HEK293T (cell line): ENCODE measurements around the gene CPEB4.

ENCODE experiments used
- CTCF ChIA-PET: fragments of 350-600 bp; formaldehyde crosslinking; extraction: SDS; loops from one replicate; lab custom pipeline; 2021; ENCODE audit warnings: antibody characterized with exemption, inconsistent platforms; lab: Yijun Ruan, JAX
- POLR2A ChIA-PET: fragments of 350-600 bp; formaldehyde crosslinking; extraction: SDS; loops from one replicate; lab custom pipeline; 2020; ENCODE audit warnings: antibody characterized with exemption, inconsistent platforms; lab: Yijun Ruan, JAX
- DNase-seq: peaks from one replicate; pipeline ENCODE4 v3.0.0; 2012; ENCODE audit warnings: mixed read lengths; ENCODE audit errors: extremely low spot score
- ARNT ChIP-seq: fragments of 450-650 bp; IDR thresholded peaks from 2 replicates; pipeline ENCODE4 v1.6.1; 2017; ENCODE audit warnings: mild to moderate bottlenecking
- BHLHE40 ChIP-seq: fragments of 450-650 bp; IDR thresholded peaks from 2 replicates; pipeline ENCODE4 v1.6.1; 2016; ENCODE audit warnings: mild to moderate bottlenecking, moderate library complexity, borderline replicate concordance
- CTBP1 ChIP-seq: fragments of 450-650 bp; IDR thresholded peaks from 2 replicates; pipeline ENCODE4 v1.6.1; 2016; ENCODE audit warnings: borderline replicate concordance
- ELF4 ChIP-seq: fragments of 450-650 bp; IDR thresholded peaks from 2 replicates; pipeline ENCODE4 v1.6.1; 2017; ENCODE audit warnings: antibody characterized with exemption
- FOXA1 ChIP-seq: fragments of 450-650 bp; IDR thresholded peaks from 2 replicates; pipeline ENCODE4 v1.6.1; 2016; ENCODE audit warnings: mild to moderate bottlenecking
- FOXK2 ChIP-seq: fragments of 450-650 bp; IDR thresholded peaks from 2 replicates; pipeline ENCODE4 v1.6.1; 2016; ENCODE audit warnings: mild to moderate bottlenecking
- FOXM1 ChIP-seq: fragments of 450-650 bp; IDR thresholded peaks from 2 replicates; pipeline ENCODE4 v1.6.1; 2017; ENCODE audit warnings: mild to moderate bottlenecking, borderline replicate concordance
- HDGF ChIP-seq: fragments of 450-650 bp; IDR thresholded peaks from 2 replicates; pipeline ENCODE4 v1.6.1; 2017; ENCODE audit warnings: antibody characterized with exemption, borderline replicate concordance
- L3MBTL2 ChIP-seq: fragments of 450-650 bp; conservative IDR thresholded peaks from 2 replicates; pipeline ENCODE4 v1.6.1; 2016; ENCODE audit warnings: mild to moderate bottlenecking
- LEF1 ChIP-seq: fragments of 450-650 bp; IDR thresholded peaks from 2 replicates; pipeline ENCODE4 v1.6.1; 2017; ENCODE audit warnings: mild to moderate bottlenecking, borderline replicate concordance
- NFRKB ChIP-seq: fragments of 450-650 bp; IDR thresholded peaks from 2 replicates; pipeline ENCODE4 v1.6.1; 2016; ENCODE audit warnings: mild to moderate bottlenecking, moderate library complexity
- PKNOX1 ChIP-seq: fragments of 450-650 bp; IDR thresholded peaks from 2 replicates; pipeline ENCODE4 v1.6.1; 2016
- SP1 ChIP-seq: fragments of 450-650 bp; IDR thresholded peaks from 2 replicates; pipeline ENCODE4 v1.6.1; 2017
- SUZ12 ChIP-seq: fragments of 450-650 bp; IDR thresholded peaks from 2 replicates; pipeline ENCODE4 v1.6.1; 2016; ENCODE audit warnings: mild to moderate bottlenecking
- TARDBP ChIP-seq: fragments of 450-650 bp; IDR thresholded peaks from 2 replicates; pipeline ENCODE4 v1.6.1; 2016
- ZNF384 ChIP-seq: fragments of 450-650 bp; IDR thresholded peaks from 2 replicates; pipeline ENCODE4 v1.6.1; 2016

The CPEB4 gene

DNA sequence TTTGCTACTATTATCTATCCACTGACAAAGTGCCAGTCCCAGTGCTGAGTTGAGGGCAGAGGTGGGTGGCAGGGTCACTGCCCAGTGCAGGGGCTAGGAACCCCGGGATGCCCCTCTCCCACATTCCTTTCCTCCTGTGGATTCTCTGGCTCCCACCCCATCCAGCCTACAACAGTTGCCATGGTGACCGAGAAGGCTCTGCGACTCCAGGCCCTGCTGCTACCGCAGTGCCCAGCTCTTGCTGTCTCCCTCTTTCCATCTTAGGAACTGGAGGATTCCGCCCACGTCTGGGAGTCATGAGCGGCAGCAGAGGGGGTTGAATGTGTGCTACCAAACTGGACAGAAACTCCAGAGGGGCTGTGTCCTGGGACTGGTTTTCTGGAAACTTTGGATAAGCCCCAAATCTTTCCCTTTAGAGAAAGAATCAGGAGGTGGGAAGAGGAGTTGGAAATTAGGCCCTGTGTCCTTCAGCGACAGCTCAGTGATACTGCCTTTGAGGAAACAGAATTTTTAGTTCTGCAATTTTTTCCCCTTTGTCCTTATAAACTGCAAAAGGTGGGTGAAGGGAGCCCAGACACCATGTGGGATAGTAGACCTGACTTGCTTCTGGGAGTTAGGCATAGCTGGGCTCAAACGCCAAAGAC, 80.1 kb downstream of the CPEB4 start:
- ChIA-PET CTCF (no interaction called here), POLR2A (no interaction called here)
- DNase-seq: no peak
- TF ChIP-seq HDGF (no peak), LEF1 (no peak), FOXK2 (no peak), SUZ12 (no peak), ELF4 (no peak), FOXM1 (no peak), NFRKB (no peak), BHLHE40 (no peak), TARDBP (no peak)

DNA sequence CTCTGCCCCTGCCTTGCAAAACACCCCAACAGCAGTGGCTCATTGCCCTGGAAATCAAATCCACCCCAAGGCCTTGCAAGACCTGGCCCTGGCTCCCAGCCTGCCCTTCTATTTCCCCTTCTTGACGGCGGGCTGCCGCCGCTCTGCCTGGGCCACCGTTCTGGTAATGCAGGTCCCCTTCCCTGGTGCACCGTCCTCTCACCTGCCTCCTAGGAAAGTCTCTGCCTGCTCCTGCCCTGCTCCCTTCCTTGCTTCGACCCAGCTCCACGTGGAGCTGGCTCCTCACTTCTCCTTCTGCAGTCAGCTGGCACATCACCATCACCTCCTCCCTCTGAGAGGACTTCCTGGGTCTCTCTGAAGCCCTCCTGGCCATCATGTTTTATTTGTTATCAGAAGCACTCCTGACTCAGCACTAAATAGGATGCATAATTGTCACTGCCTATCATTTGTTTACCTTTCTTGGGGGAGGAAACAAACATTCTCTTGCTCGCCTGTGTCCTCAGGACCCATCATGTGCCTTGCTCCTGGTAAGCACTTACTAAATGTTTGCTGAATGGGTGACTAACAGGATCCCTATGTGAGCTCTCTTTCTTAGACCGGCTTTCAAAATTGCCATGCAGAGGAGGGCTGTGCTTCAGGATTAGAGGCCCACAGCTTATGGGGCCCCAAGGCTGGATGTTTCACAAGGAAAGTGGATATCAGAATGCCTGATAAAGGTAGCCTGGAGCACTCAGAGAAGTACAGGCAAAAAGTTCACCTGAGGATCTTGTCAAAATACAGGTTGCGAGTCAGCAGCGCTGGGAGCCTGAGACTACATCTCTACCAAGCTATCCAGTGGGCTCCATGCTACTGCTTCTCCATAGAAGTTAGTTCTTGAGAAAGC, 81.3 kb downstream of the CPEB4 start:
- ChIA-PET POLR2A (no interaction called here), CTCF (interaction anchor here (0.6 to 0.9 kb wide), 2 partner anchors 77 to 340 kb away, joined by 3 to 5 read pairs; no protein-coding TSS in a partner anchor)
- no peak for TF ChIP-seq TARDBP
- TF ChIP-seq L3MBTL2: 0 out of 2 replicates have a peak, but pooled peaks have one; percentile 22
- DNase-seq: no peak

- no peak for DNase-seq
- POLR2A ChIA-PET: interaction anchor here (0.7 kb wide), 1 partner anchor 354 kb away, joined by 3 read pairs; no protein-coding TSS in a partner anchor
- TF ChIP-seq FOXM1: no peak
- no peak for TF ChIP-seq BHLHE40
- no peak for TF ChIP-seq PKNOX1
- no peak for TF ChIP-seq ELF4
- TF ChIP-seq NFRKB: no peak
- no peak for TF ChIP-seq SP1
- no peak for TF ChIP-seq SUZ12
- TF ChIP-seq L3MBTL2: no peak
- TF ChIP-seq ARNT: no peak
- no peak for TF ChIP-seq CTBP1
- no peak for TF ChIP-seq FOXK2
- TF ChIP-seq TARDBP: no peak
- CTCF ChIA-PET: interaction anchor here (0.6 to 1.0 kb wide), 5 partner anchors 8 to 412 kb away, joined by 3 read pairs; no protein-coding TSS in a partner anchor
Measured at GRCh38 chr5:173970878-173971650, 82.9 kb downstream of the CPEB4 start.

- no peak for DNase-seq
- ChIA-PET CTCF (no interaction called here), POLR2A (no interaction called here)
- TF ChIP-seq FOXA1 (no peak), HDGF (no peak), FOXM1 (no peak), SP1 (no peak), BHLHE40 (no peak), ZNF384 (no peak), FOXK2 (no peak), SUZ12 (no peak), NFRKB (no peak), ELF4 (no peak), ARNT (no peak), PKNOX1 (no peak), CTBP1 (no peak)
Measured at GRCh38 chr5:173971681-173972345, 83.7 kb downstream of the CPEB4 start.

GRCh38 chr5:173972607-173972924, 84.4 kb downstream of the CPEB4 start:
- no peak for DNase-seq
- ChIA-PET POLR2A (interaction anchor here (2.9 kb wide), 1 partner anchor 356 kb away, joined by 28 read pairs; the partner anchor contains the start of gene BOD1), CTCF (interaction anchor here (0.8 to 1.4 kb wide), 6 partner anchors 15 to 345 kb away, joined by 3 to 6 read pairs (median 4); no protein-coding TSS in a partner anchor)
- TF ChIP-seq SUZ12 (no peak), ELF4 (no peak), NFRKB (no peak), LEF1 (no peak), TARDBP (no peak), BHLHE40 (no peak), L3MBTL2 (no peak), FOXK2 (no peak), FOXA1 (no peak), ZNF384 (no peak), SP1 (no peak), ARNT (no peak), CTBP1 (no peak), HDGF (no peak), FOXM1 (no peak), PKNOX1 (no peak)
